CD14-positive monocyte (primary cell): ENCODE data around the gene SIGLEC9. TPM values are rescaled to one million over a fixed set of nuclear protein-coding genes. Genes with fewer than 3 reads are reported as not detected.

Source experiments
- DNase-seq, 3 donors: peaks; one replicate each; pipeline ENCODE4 v3.0.0-alpha.2; 2011 to 2022
- H2AFZ ChIP-seq: 2 replicates; pipeline ENCODE4 v1.6.0; 2012; ENCODE audit warnings: mild to moderate bottlenecking, low read depth, low read length, inconsistent platforms; ENCODE audit not compliant: insufficient read depth, poor library complexity, severe bottlenecking
- H3K27ac ChIP-seq, 2 donors: 1 replicate in 1 of 2; 2 replicates in 1 of 2; pipeline ENCODE4 v1.5.1; 2012 to 2013; ENCODE audit warnings: low read length in 2 of 2, control low read depth in 1 of 2, inconsistent platforms in 1 of 2, low read depth in 1 of 2, mild to moderate bottlenecking in 1 of 2
- H3K27me3 ChIP-seq, 2 donors: one replicate each; pipeline versions ENCODE4 v1.6.0 to v1.6.1; 2011 to 2013; ENCODE audit warnings: low read length in 2 of 2; ENCODE audit not compliant: control insufficient read depth in 2 of 2, insufficient read depth in 2 of 2
- H3K36me3 ChIP-seq, 2 donors: replicated peaks in 1 of 2; 1 replicate in 1 of 2; 2 replicates in 1 of 2; pipeline versions ENCODE4 v1.5.1 to v1.6.1; 2012 to 2013; ENCODE audit warnings: low read length in 2 of 2, control low read depth in 1 of 2, inconsistent platforms in 1 of 2, mild to moderate bottlenecking in 1 of 2; ENCODE audit not compliant: insufficient read depth in 2 of 2, control insufficient read depth in 1 of 2
- H3K4me1 ChIP-seq, 2 donors: 1 replicate in 1 of 2; 2 replicates in 1 of 2; pipeline versions ENCODE4 v1.5.1 to v1.6.1; 2012 to 2013; ENCODE audit warnings: low read length in 2 of 2, control low read depth in 1 of 2, inconsistent platforms in 1 of 2, mild to moderate bottlenecking in 1 of 2, moderate library complexity in 1 of 2; ENCODE audit not compliant: insufficient read depth in 2 of 2, control insufficient read depth in 1 of 2
- H3K4me2 ChIP-seq: replicated peaks from 2 replicates; pipeline ENCODE3; 2012; ENCODE audit warnings: low read length, moderate library complexity, mild to moderate bottlenecking; ENCODE audit not compliant: poor library complexity, severe bottlenecking; ENCODE audit errors: extremely low read depth
- H3K4me3 ChIP-seq, 3 experiments: fragments of 200-600 bp in 1 of 3; sonication (generic) in 1 of 3; replicated peaks in 1 of 3; 1 replicate in 2 of 3; 2 replicates in 1 of 3; pipeline ENCODE4 v1.5.1; 2011 to 2013; ENCODE audit warnings: low read length in 3 of 3, mild to moderate bottlenecking in 3 of 3, control low read depth in 2 of 3, low read depth in 2 of 3, inconsistent platforms in 1 of 3, moderate library complexity in 1 of 3
- H3K79me2 ChIP-seq: 2 replicates; pipeline ENCODE4 v1.6.0; 2012; ENCODE audit warnings: mild to moderate bottlenecking, control low read depth, inconsistent platforms, low read length, moderate library complexity; ENCODE audit not compliant: insufficient read depth
- H3K9ac ChIP-seq: 2 replicates; pipeline ENCODE4 v1.6.0; 2017; ENCODE audit warnings: low read length, mild to moderate bottlenecking; ENCODE audit not compliant: insufficient read depth, poor library complexity, severe bottlenecking
- H3K9me3 ChIP-seq, 2 donors: replicated peaks in 1 of 2; 1 replicate in 1 of 2; 2 replicates in 1 of 2; pipeline versions ENCODE4 v1.5.1 to v1.6.1; 2012 to 2013; ENCODE audit warnings: low read length in 2 of 2, control low read depth in 1 of 2; ENCODE audit not compliant: control insufficient read depth in 1 of 2, insufficient read depth in 1 of 2
- H4K20me1 ChIP-seq: 2 replicates; pipeline ENCODE4 v1.6.0; 2012; ENCODE audit warnings: mild to moderate bottlenecking, low read length, control low read depth, moderate library complexity; ENCODE audit not compliant: insufficient read depth
- H3K27ac Mint-ChIP-seq, 7 donors: one replicate each; pipeline ENCODE4 v1.8.0; 2020; ENCODE audit warnings: mild to moderate bottlenecking in 7 of 7, mixed read lengths in 7 of 7, moderate library complexity in 6 of 7, inconsistent platforms in 2 of 7
- H3K27me3 Mint-ChIP-seq, 3 donors: one replicate each; pipeline ENCODE4 v1.8.0; 2021 to 2022; ENCODE audit warnings: low read depth in 3 of 3, mild to moderate bottlenecking in 3 of 3, mixed read lengths in 3 of 3, moderate library complexity in 3 of 3, inconsistent platforms in 1 of 3
- H3K36me3 Mint-ChIP-seq, 2 donors: one replicate each; pipeline ENCODE4 v1.8.0; 2020; ENCODE audit warnings: mixed read lengths in 2 of 2, inconsistent platforms in 1 of 2, mild to moderate bottlenecking in 1 of 2
- H3K4me1 Mint-ChIP-seq: one replicate; pipeline ENCODE4 v1.8.0; 2020; ENCODE audit warnings: mild to moderate bottlenecking, mixed read lengths
- H3K4me3 Mint-ChIP-seq, 2 donors: one replicate each; pipeline ENCODE4 v1.8.0; 2020; ENCODE audit warnings: mild to moderate bottlenecking in 2 of 2, mixed read lengths in 2 of 2, moderate library complexity in 1 of 2
- H3K9me3 Mint-ChIP-seq, 7 donors: one replicate each; pipeline ENCODE4 v1.8.0; 2020 to 2022; ENCODE audit warnings: mixed read lengths in 7 of 7, mild to moderate bottlenecking in 6 of 7, moderate library complexity in 6 of 7, inconsistent platforms in 2 of 7
- CTCF ChIP-seq: fragments of 200-600 bp; IDR thresholded peaks from one replicate; pipeline ENCODE4 v1.8.0; 2022; ENCODE audit warnings: antibody characterized with exemption, mild to moderate bottlenecking
- WGBS: methylation state at CpG from one replicate; pipeline ENCODE4 v1.1.5; 2013; ENCODE audit warnings: missing lambda C conversion rate; ENCODE audit not compliant: insufficient coverage; 5-methylcytosine and 5-hydroxymethylcytosine counted together
- intact Hi-C, 2 donors: fragments of 100-400 bp; cut with micrococcal nuclease; formaldehyde crosslinking; loops; one replicate each; pipeline versions ENCODE4 v1.15.0 to v1.15.1; 2023
- polyA plus RNA-seq, 3 donors: library from polyadenylated mRNA; depleted of rRNA in 1 of 3; unstranded in 2 of 3; stranded (reverse) in 1 of 3; fragments of 300-500 nt in 2 of 3; fragments of >200 nt in 1 of 3; fragmentation: Illumina TruSeq in 2 of 3; gene quantifications; 1 replicate in 2 of 3; 2 replicates in 1 of 3; pipeline ENCODE4 v1.2.3, GENCODE V29; 2012 to 2021

Gene SIGLEC9
- polyA plus RNA-seq, 3 donors = 87.5 to 137 (median 133) TPM

GRCh38 chr19:51119611-51120010, 5.1 kb upstream of the SIGLEC9 start:
- Histone ChIP-seq H3K79me2 (peaks cover 20% of the 10 kb centered on the region), H3K27ac (peak overlapping the region; percentile 97 to 100), H3K4me1 (peaks cover 69 to 71% of the 10 kb centered on the region in 2 donors), H3K36me3 (no peaks in the 10 kb centered on the region), H4K20me1 (no peaks in the 10 kb centered on the region), H3K9me3 (no peaks in the 10 kb centered on the region), H2AFZ (peak overlapping the region; percentile 52), H3K4me3 (peak overlapping the region in 1 of 3 experiments; percentile 7), H3K9ac (no peak overlapping the region), H3K27me3 (no peaks in the 10 kb centered on the region), H3K4me2 (no peak overlapping the region)
- Mint-ChIP-seq H3K4me3 (peak overlapping the region in 1 of 2 donors; percentile 35), H3K27ac (peak overlapping the region; percentile 64 to 100 (median 98)), H3K4me1 (peaks cover 74% of the 10 kb centered on the region), H3K36me3 (peaks cover 1 to 10% of the 10 kb centered on the region in 2 donors), H3K9me3 (peaks cover 0 to 2% (median 0%) of the 10 kb centered on the region in 7 donors), H3K27me3 (peaks cover 0 to 5% (median 4%) of the 10 kb centered on the region in 3 donors)
- intact Hi-C loops = no loop called here
- TF ChIP-seq CTCF = no peak
- no CpG with 5 or more reads among the region's 6 CpGs for WGBS
- peak in 1 of 3 donors; percentile 49 for DNase-seq

DNA sequence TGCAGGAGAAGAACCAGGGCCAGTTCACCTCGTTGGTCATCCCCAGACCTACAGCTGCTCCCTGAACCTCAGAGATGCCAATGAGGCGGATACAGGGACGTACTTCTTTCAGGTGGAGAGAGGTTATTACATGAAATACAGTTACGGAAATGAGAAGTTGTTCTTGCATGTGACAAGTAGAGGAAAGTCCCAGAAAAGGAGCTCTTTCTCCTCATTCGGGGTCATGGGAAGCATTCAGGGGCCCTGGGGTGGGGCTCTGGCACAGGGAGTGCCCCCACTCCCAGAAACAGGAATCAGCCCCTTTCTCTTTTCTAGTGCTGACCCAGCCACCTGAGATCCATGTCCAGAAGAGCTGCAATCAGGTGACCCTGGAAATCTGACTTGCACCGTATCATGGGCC, 4.5 kb upstream of the SIGLEC9 start:
- peaks cover 67 to 71% of the 10 kb centered on the region in 2 donors for H3K4me1 ChIP-seq
- H3K27me3 ChIP-seq = no peaks in the 10 kb centered on the region
- peaks cover 26% of the 10 kb centered on the region for H3K79me2 ChIP-seq
- peak overlapping the region in 1 of 3 experiments; percentile 7 for H3K4me3 ChIP-seq
- no peak overlapping the region for H3K9ac ChIP-seq
- Mint-ChIP-seq H3K4me1 (peaks cover 74% of the 10 kb centered on the region), H3K27ac (peak overlapping the region; percentile 84 to 100 (median 98)), H3K4me3 (no peak overlapping the region), H3K9me3 (peaks cover 0 to 2% (median 0%) of the 10 kb centered on the region in 7 donors), H3K36me3 (peaks cover 1 to 15% of the 10 kb centered on the region in 2 donors), H3K27me3 (peaks cover 0 to 5% (median 4%) of the 10 kb centered on the region in 3 donors)
- peak overlapping the region; percentile 97 to 100 for H3K27ac ChIP-seq
- TF ChIP-seq CTCF = no peak
- no peak overlapping the region for H3K4me2 ChIP-seq
- no peaks in the 10 kb centered on the region for H3K9me3 ChIP-seq
- H3K36me3 ChIP-seq = no peaks in the 10 kb centered on the region
- intact Hi-C loops = no loop called here
- H2AFZ ChIP-seq = peak overlapping the region; percentile 52
- 40% methylated on average over 4 of the region's 6 CpGs for WGBS
- no peaks in the 10 kb centered on the region for H4K20me1 ChIP-seq
- peak in 1 of 3 donors; percentile 69 for DNase-seq
